Daoy (cell line): ENCODE measurements around the gene TMEM252. TPM values are rescaled to one million over a fixed set of nuclear protein-coding genes. Genes with fewer than 3 reads are reported as not detected.
A peak's percentile ranks its signal among the peaks of the same experiment; 100 is the strongest.

Source experiments
- DNase-seq: peaks from one replicate; pipeline ENCODE4 v3.0.0-alpha.2; 2015; ENCODE audit warnings: low read depth
- total RNA-seq: library from RNA; depleted of rRNA; stranded (reverse); fragments of >200 nt; shearing (Covaris generic); gene quantifications from 2 replicates; pipeline ENCODE4 v1.2.3, GENCODE V29; 2014; rRNA removed

Gene TMEM252
- total RNA-seq, 1 experiment from 2014 or later = not detected

DNA sequence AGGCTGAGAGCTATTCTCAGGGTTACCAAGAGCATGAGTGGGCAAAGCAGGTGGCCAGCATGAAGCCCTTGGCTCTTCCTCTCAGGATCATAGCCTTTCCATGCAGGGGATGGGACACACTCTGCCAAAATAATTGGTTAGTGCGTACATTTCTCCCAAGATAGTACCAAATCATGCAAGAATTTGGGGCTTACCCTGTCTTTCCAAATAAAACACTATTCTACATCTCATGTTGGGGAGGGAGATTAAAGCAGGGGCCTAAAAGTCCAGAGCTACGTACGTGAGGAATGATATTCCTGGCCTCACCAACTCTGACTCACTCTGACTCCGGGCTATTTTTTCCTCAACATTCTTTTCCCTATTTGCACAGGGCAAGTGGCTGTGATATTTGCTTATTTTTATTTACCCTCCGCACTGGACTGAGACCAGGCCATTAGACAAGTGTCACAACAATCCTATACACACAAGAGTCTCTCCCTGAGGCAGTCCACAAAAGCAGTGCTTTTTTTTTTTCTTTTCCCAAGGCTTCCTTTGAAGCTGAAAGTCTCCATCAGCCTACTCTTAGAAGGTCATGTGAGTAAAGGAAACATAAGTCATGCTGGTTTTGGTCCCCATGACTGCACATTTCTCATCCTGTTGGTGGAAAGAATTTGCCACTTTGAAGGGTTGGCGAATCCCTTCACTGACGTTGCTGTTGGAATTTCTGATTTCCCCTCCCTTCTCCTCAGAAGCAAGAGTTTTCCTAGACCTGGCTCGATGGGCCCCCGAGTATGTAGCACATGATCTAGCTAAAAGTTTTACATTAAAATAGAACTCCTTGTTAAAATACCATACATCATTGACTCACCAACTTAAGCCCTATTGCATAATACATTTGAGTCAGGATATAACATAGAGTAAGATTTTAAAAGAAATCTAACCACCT is 40.0 kb downstream of the TMEM252 start:
- peak; percentile 61 for DNase-seq

- no peak for DNase-seq
Observed at GRCh38 chr9:68498816-68499215, 41.9 kb downstream of the TMEM252 start.

- DNase-seq = no peak
Observed at GRCh38 chr9:68497629-68498028, 43.1 kb downstream of the TMEM252 start.

DNA sequence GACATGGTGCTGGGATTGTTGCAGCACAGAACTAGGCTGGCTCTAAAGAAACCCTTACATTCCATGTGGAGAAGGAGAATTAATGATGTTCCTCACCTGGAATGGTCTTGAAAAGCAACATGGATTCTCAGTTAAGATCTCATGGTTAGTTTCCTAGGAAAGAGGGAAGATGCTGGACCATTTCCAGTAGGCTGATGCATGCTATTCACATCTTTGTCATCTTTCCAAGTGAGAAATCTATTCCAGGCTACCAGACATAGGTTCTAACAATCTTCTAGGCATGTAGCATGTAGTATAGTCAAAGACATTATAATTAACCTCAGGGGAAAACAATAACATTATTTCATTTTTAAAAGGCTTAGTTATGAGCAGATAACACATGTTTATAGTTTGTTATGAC is 44.3 kb downstream of the TMEM252 start:
- DNase-seq = no peak

DNA sequence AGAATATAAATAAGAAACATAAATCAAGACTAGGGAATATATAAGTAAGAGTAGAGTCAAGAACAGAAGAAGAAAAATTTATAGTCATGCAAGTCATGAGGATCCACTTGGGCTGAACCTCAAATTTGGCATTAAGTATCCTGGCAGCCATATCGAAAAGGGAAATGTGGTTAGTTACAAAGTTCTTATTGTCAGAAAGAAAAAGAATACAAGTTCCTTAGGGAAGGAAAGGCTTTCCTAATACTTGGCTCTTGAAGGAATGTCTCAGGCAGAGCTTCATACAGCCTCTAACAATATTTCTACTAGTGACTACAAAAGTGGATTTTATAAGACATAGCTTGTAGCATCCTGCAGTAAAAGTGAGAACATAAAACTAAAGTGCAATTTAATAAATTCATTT is 45.4 kb downstream of the TMEM252 start:
- no peak for DNase-seq

- peak; percentile 37 for DNase-seq
Observed at GRCh38 chr9:68493958-68494577, 46.6 kb downstream of the TMEM252 start.

DNA sequence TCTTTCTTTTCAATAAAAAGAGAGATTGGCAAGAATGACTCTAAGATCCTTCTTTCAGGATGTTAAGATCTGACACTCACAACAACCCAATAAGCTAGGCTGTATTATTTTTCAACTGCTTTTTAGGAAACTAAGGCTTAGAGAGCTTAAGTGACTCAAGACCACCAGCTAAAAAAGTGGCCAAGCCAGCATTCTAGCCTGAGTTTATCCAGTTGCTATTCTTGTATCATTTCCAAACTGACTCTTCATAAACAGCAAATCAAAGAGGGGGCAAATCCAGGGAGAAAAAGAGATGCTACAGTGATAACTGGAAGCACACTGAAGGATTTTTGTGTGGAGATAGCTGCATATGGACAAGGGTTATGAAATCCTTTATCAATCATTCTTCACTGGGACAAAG is 47.1 kb downstream of the TMEM252 start:
- DNase-seq = no peak

DNA sequence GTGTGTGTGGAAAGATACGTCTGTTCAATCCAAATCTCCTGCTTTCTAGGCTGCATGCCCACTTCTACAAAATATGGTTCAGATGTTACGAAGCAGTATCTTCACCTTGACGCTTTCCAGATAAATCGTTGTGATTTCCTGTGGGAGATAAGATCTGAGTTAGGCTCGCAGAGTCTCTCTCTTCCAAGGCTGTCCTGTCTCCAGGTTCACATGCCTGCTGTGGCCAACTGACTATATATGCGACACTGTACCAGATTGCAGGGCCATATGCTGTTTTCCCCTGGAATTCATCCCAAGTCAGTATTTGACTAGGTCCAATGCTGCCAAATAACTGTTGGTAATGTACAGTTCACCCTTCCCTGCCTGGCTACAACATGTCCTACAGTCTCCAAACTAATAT is 47.9 kb downstream of the TMEM252 start:
- DNase-seq = no peak

DNA sequence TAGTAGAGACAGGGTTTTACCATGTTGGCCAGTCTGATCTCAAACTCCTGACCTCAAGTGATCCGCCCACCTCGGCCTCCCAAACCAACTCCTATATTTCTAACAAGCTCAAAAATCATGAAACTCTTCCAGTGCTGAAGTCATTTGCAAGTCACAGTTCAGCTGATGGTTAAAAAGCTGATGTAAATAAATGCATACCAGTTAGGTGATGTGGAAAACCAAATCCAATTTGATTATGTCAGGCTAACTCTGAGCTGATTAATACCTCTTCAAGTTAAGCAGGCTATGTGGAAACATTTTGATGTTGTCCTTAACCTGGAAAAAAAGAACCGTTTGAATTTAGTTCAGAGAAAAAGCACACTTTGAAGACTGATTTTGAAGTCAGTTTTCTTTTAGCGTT is 51.0 kb downstream of the TMEM252 start:
- DNase-seq = no peak

DNA sequence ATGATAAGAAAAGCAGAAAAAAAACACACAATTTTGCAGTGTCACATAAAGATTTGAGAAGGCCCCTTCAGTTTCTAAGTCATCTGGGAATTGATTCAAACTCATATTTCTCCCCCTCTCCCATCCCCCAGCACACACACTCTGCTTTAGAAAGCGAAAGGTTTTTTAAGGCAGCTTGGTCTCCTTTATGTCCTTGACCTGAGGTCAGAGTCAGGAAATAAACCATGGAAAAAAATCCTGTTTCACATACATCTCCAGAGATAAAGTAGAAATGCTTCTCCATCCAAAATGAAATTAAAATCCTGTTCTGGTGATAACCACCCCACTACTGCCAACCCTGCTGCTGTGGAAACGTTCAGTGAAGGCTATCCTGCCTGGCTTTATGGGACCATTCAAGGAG is 52.6 kb downstream of the TMEM252 start:
- DNase-seq = no peak

Other genes starting within 250 kb of the TMEM252 start
- gene FOXD4L3, start 238.0 kb downstream of the TMEM252 start, total RNA-seq = not detected in 2 replicates
- 0.57 TPM in 1 of 2 replicates, not detected in the other for gene PGM5, start 184.3 kb downstream of the TMEM252 start, total RNA-seq
- gene PIP5K1B, start 164.4 kb upstream of the TMEM252 start, total RNA-seq = 0.09 and 0.57 TPM in 2 replicates